ENCODE results near the gene TRIM28. TPM values are rescaled to one million over a fixed set of nuclear protein-coding genes. Genes with fewer than 3 reads are reported as not detected.
A peak's percentile ranks its signal among the peaks of the same experiment; 100 is the strongest.

The TRIM28 gene
- total RNA-seq, 1 donor from 2014 or later = 233 TPM

DNA sequence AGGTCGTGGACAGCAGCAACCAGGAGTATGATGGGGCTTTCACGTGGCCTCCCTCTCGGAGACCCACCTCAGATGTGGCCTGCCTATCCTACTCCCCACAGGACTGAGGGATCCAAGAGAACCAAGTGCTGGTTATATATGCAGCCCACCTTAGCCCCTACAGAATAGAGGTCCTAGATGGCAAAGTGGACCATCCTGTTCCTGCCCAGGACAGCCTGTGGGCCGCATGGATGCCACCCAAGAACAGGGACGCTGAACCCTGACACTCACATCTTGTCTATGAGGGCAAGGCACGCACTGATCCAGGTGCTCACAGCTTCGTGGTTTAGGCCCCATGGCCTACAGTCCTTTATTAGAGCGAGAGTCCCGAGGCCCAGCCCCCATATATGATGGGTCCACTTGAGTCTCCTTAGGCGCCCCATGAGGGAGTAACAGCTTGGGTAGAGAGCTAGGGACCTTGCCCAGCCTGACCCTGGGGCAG lies 30.6 kb upstream of the TRIM28 start:
- H3K4me3 ChIP-seq = peak overlapping the region; percentile 52
- ATAC-seq = no peak
- no peak for TF ChIP-seq CTCF (IDR thresholded peaks at IDR 0.05)
- H3K27ac ChIP-seq = peak overlapping the region; percentile 71
- H3K27me3 ChIP-seq (ENCODE audit: low read depth) = no peaks in the 10 kb centered on the region
- no peaks in the 10 kb centered on the region for H3K9me3 ChIP-seq
- DNase-seq = no peak
- H3K4me1 ChIP-seq = peaks cover 38% of the 10 kb centered on the region
- intact Hi-C loops (cut with DNase I) = no loop called here
- peaks cover 20% of the 10 kb centered on the region for H3K36me3 ChIP-seq

- peak; percentile 96 for DNase-seq
- Histone ChIP-seq H3K4me1 (peaks cover 43% of the 10 kb centered on the region), H3K27me3 (ENCODE audit: low read depth) (no peaks in the 10 kb centered on the region), H3K4me3 (peak overlapping the region; percentile 52), H3K36me3 (peaks cover 20% of the 10 kb centered on the region), H3K9me3 (no peaks in the 10 kb centered on the region), H3K27ac (peak overlapping the region; percentile 71)
- TF ChIP-seq CTCF (IDR thresholded peaks at IDR 0.05) = peak; percentile 97
- intact Hi-C loops (cut with DNase I) = no loop called here
- peak; percentile 95 for ATAC-seq
Observed at GRCh38 chr19:58513694-58514563, 29.9 kb upstream of the TRIM28 start.

GRCh38 chr19:58514564-58515022 lies 29.3 kb upstream of the TRIM28 start:
- peak overlapping the region; percentile 71 for H3K27ac ChIP-seq

GRCh38 chr19:58515259-58515658 lies 28.6 kb upstream of the TRIM28 start:
- Histone ChIP-seq H3K36me3 (peaks cover 20% of the 10 kb centered on the region), H3K4me3 (no peak overlapping the region), H3K4me1 (peaks cover 45% of the 10 kb centered on the region), H3K27me3 (ENCODE audit: low read depth) (no peaks in the 10 kb centered on the region), H3K27ac (no peak overlapping the region), H3K9me3 (no peaks in the 10 kb centered on the region)
- ATAC-seq (no peak), DNase-seq (no peak)
- intact Hi-C loops (cut with DNase I) = no loop called here
- TF ChIP-seq CTCF (IDR thresholded peaks at IDR 0.05) = no peak

More at GRCh38 chr19:58514564-58515022, 29.3 kb upstream of the TRIM28 start:
- TF ChIP-seq CTCF (IDR thresholded peaks at IDR 0.05) = no peak
- intact Hi-C loops (cut with DNase I) = no loop called here
- Histone ChIP-seq H3K36me3 (peaks cover 20% of the 10 kb centered on the region), H3K9me3 (no peaks in the 10 kb centered on the region), H3K27me3 (ENCODE audit: low read depth) (no peaks in the 10 kb centered on the region), H3K4me1 (peaks cover 43% of the 10 kb centered on the region), H3K4me3 (peak overlapping the region; percentile 52)
- DNase-seq (no peak), ATAC-seq (no peak)

- intact Hi-C loops (cut with DNase I) = no loop called here
- no peak overlapping the region for H3K4me3 ChIP-seq
- H3K9me3 ChIP-seq = no peaks in the 10 kb centered on the region
- peaks cover 50% of the 10 kb centered on the region for H3K4me1 ChIP-seq
- ATAC-seq = no peak
- DNase-seq = no peak
- TF ChIP-seq CTCF (IDR thresholded peaks at IDR 0.05) = no peak
- peaks cover 20% of the 10 kb centered on the region for H3K36me3 ChIP-seq
- no peaks in the 10 kb centered on the region for H3K27me3 ChIP-seq (ENCODE audit: low read depth)
- no peak overlapping the region for H3K27ac ChIP-seq
Observed at GRCh38 chr19:58516246-58516836, 27.5 kb upstream of the TRIM28 start.
